GM12878 (cell line): ENCODE results near the gene PRRT3. TPM values are rescaled to one million over a fixed set of nuclear protein-coding genes. Genes with fewer than 3 reads are reported as not detected.
A peak's percentile ranks its signal among the peaks of the same experiment; 100 is the strongest.

Source experiments
- ATAC-seq: fragments of 200-7000 bp; cut with Tn5 transposase; 3 replicates; pipeline ENCODE4 v1.9.1; 2020; ENCODE audit warnings: mild to moderate bottlenecking, moderate library complexity
- BruUV-seq: library from RNA; stranded (reverse); fragments of 400-500 nt; replicated peaks from 2 replicates; lab custom pipeline; 2021; lab: Mats Ljungman, UMichigan
- CTCF ChIA-PET: fragments of 300-600 bp; sonication (Branson Sonifier 250); formaldehyde crosslinking; extraction: SDS; loops from one replicate; lab custom pipeline; 2021; ENCODE audit warnings: inconsistent platforms; lab: Yijun Ruan, JAX
- POLR2A ChIA-PET: fragments of 350-600 bp; formaldehyde crosslinking; extraction: SDS; loops from one replicate; lab custom pipeline; 2021; ENCODE audit warnings: inconsistent platforms; lab: Charles Lee
- RAD21 ChIA-PET: fragments of 300-600 bp; sonication (Branson Sonifier 250); formaldehyde crosslinking; loops from one replicate; lab custom pipeline; 2023; ENCODE audit warnings: antibody characterized with exemption; ENCODE audit not compliant: unreplicated experiment; lab: Charles Lee
- SMC1A ChIA-PET: fragments of 300-600 bp; sonication (Branson Sonifier 250); formaldehyde crosslinking; loops from one replicate; lab custom pipeline; 2023; ENCODE audit not compliant: unreplicated experiment, uncharacterized antibody; lab: Charles Lee
- DNase-seq: peaks from one replicate; pipeline ENCODE4 v3.0.0-alpha.2; 2011; ENCODE audit warnings: low read depth, low spot score
- FAIRE-seq: peaks from 3 replicates; lab custom pipeline; 2011; peaks lifted over from hg19 to GRCh38; lab: Jason Lieb, UNC
- H2AFZ ChIP-seq: 2 replicates; pipeline ENCODE4 v1.6.0; 2011; ENCODE audit warnings: low read depth, low read length, control low read depth; ENCODE audit not compliant: control insufficient read depth
- H3K27ac ChIP-seq: 2 replicates; pipeline ENCODE4 v1.5.1; 2011; ENCODE audit warnings: control low read depth; ENCODE audit not compliant: control insufficient read depth, insufficient read depth
- H3K27me3 ChIP-seq, 2 experiments: replicated peaks in 1 of 2; 2 replicates each; pipeline versions ENCODE4 v1.6.0 to v1.6.1; 2011; ENCODE audit warnings: low read length in 1 of 2; ENCODE audit not compliant: control insufficient read depth in 2 of 2, insufficient read depth in 2 of 2
- H3K36me3 ChIP-seq, 2 experiments: 2 replicates each; pipeline ENCODE4 v1.5.1; 2011; ENCODE audit warnings: low read length in 1 of 2; ENCODE audit not compliant: control insufficient read depth in 2 of 2, insufficient read depth in 2 of 2
- H3K4me1 ChIP-seq: 2 replicates; pipeline ENCODE4 v1.6.1; 2011; ENCODE audit warnings: mild to moderate bottlenecking, low read length, moderate library complexity, mixed read lengths; ENCODE audit not compliant: control insufficient read depth, insufficient read depth
- H3K4me2 ChIP-seq: 2 replicates; pipeline ENCODE4 v1.6.0; 2011; ENCODE audit warnings: control low read depth; ENCODE audit not compliant: control insufficient read depth, insufficient read depth
- H3K4me3 ChIP-seq: fragments of 200-600 bp; sonication (generic); 2 replicates; pipeline ENCODE4 v1.5.1; 2016
- H3K79me2 ChIP-seq: 2 replicates; pipeline ENCODE4 v1.6.0; 2011; ENCODE audit warnings: low read length; ENCODE audit not compliant: control insufficient read depth, insufficient read depth
- H3K9ac ChIP-seq: 2 replicates; pipeline ENCODE4 v1.8.0; 2011; ENCODE audit warnings: low read length, control low read depth, mixed read lengths; ENCODE audit not compliant: control insufficient read depth, insufficient read depth
- H3K9me3 ChIP-seq: replicated peaks from 3 replicates; pipeline ENCODE4 v1.5.1; 2011; ENCODE audit warnings: mild to moderate bottlenecking, low read length; ENCODE audit not compliant: control insufficient read depth, insufficient read depth
- H4K20me1 ChIP-seq: 2 replicates; pipeline ENCODE4 v1.6.0; 2011; ENCODE audit not compliant: control insufficient read depth, insufficient read depth
- CREB1 ChIP-seq: IDR thresholded peaks from 2 replicates; pipeline ENCODE4 v1.6.1; 2012; ENCODE audit warnings: low read depth, mild to moderate bottlenecking, inconsistent platforms
- DPF2 ChIP-seq: fragments of 450-650 bp; IDR thresholded peaks from 2 replicates; pipeline ENCODE4 v1.6.1; 2017; ENCODE audit warnings: mild to moderate bottlenecking
- EED ChIP-seq: sonication (generic); IDR thresholded peaks from 2 replicates; pipeline ENCODE4 v1.6.1; 2016; ENCODE audit warnings: antibody characterized with exemption, low read depth
- HDGF ChIP-seq: fragments of 450-650 bp; IDR thresholded peaks from 2 replicates; pipeline ENCODE4 v1.6.1; 2016; ENCODE audit warnings: antibody characterized with exemption
- KAT2A ChIP-seq: conservative IDR thresholded peaks from 2 replicates; pipeline ENCODE4 v1.6.1; 2011; ENCODE audit warnings: low read depth, low read length; ENCODE audit not compliant: control insufficient read depth
- NFYA ChIP-seq: IDR thresholded peaks from 2 replicates; pipeline ENCODE4 v1.6.1; 2011; ENCODE audit warnings: low read depth, mild to moderate bottlenecking, low read length, improper control_type of control experiment, borderline replicate concordance
- NRF1 ChIP-seq: conservative IDR thresholded peaks from 2 replicates; pipeline ENCODE4 v1.6.1; 2011; ENCODE audit warnings: mild to moderate bottlenecking, low read depth, low read length, improper control_type of control experiment
- POLR2AphosphoS5 ChIP-seq: IDR thresholded peaks from 2 replicates; pipeline ENCODE4 v1.6.1; 2011; ENCODE audit warnings: mild to moderate bottlenecking, low read length, inconsistent platforms
- POU2F2 ChIP-seq: IDR thresholded peaks from 3 replicates; pipeline ENCODE4 v1.6.1; 2011; ENCODE audit warnings: low read depth, mild to moderate bottlenecking, low read length, borderline replicate concordance
- SUPT20H ChIP-seq: IDR thresholded peaks from 2 replicates; pipeline ENCODE4 v1.6.1; 2011; ENCODE audit warnings: low read depth, mild to moderate bottlenecking, low read length, moderate library complexity, borderline replicate concordance; ENCODE audit not compliant: control insufficient read depth
- TAF1 ChIP-seq: IDR thresholded peaks from 2 replicates; pipeline ENCODE4 v1.6.1; 2011; ENCODE audit warnings: mild to moderate bottlenecking, low read depth, low read length, borderline replicate concordance
- ZBED1 ChIP-seq: IDR thresholded peaks from 2 replicates; pipeline ENCODE4 v1.6.1; 2016; ENCODE audit warnings: borderline replicate concordance
- ZZZ3 ChIP-seq: IDR thresholded peaks from 2 replicates; pipeline ENCODE4 v1.6.1; 2011; ENCODE audit warnings: low read depth; ENCODE audit not compliant: control insufficient read depth, insufficient read length
- WGBS: methylation state at CpG from one replicate; pipeline ENCODE4 v1.1.6; 2016; ENCODE audit warnings: low lambda C conversion rate; ENCODE audit not compliant: insufficient replicate concordance, insufficient coverage; ENCODE audit errors: missing lambda C conversion rate; 5-methylcytosine and 5-hydroxymethylcytosine counted together
- in situ Hi-C: fragments of 300-500 bp; cut with MboI; formaldehyde crosslinking; loops from 9 replicates; pipeline ENCODE4 v1.14.3; 2018; ENCODE audit warnings: mixed read lengths
- intact Hi-C: fragments of 100-400 bp; cut with micrococcal nuclease; formaldehyde crosslinking; loops from one replicate; pipeline ENCODE4 v1.14.2; 2022; ENCODE audit not compliant: unreplicated experiment
- polyA plus RNA-seq, 11 experiments: library from polyadenylated mRNA; depleted of rRNA in 4 of 11; unstranded in 6 of 11; stranded (reverse) in 5 of 11; fragments of >200 nt; fragmentation: Nextera tagmentation in 4 of 11; fragmentation: Illumina TruSeq in 1 of 11; extraction: Ambion mirVana in 4 of 11; extraction: Trizol in 1 of 11; gene quantifications; 1 replicate in 1 of 11; 2 replicates in 10 of 11; pipeline versions ENCODE4 v1.2.1 to v1.2.3, GENCODE V29; 2011 to 2016; ENCODE audit warnings: inconsistent platforms in 2 of 11, missing spikeins in 2 of 11, low read depth in 1 of 11
- total RNA-seq, 4 experiments: library from RNA; depleted of rRNA in 3 of 4; stranded (reverse); fragments of >200 nt in 3 of 4; fragmentation: Illumina TruSeq in 1 of 4; extraction: Trizol in 1 of 4; gene quantifications; 2 replicates each; pipeline versions ENCODE4 v1.2.1 to v1.2.3, GENCODE V29; 2013 to 2021
- TF ChIP-seq, protein P1 (sequence below): fragments of 450-650 bp; IDR thresholded peaks from 2 replicates; pipeline ENCODE4 v1.6.1; 2017; ENCODE audit warnings: mild to moderate bottlenecking, moderate library complexity
- TF ChIP-seq, protein P2 (sequence below): IDR thresholded peaks from 2 replicates; pipeline ENCODE4 v1.6.1; 2012; ENCODE audit warnings: low read depth, low read length, improper control_type of control experiment
- TF ChIP-seq, protein P3 (sequence below): fragments of 450-650 bp; IDR thresholded peaks from 2 replicates; pipeline ENCODE4 v1.6.1; 2017; ENCODE audit warnings: mild to moderate bottlenecking

The PRRT3 gene
- total and polyA plus RNA-seq, 10 of the 15 experiments (the other 5 are each of a cell fraction or from before 2014, with no cell fraction given): 0.53 to 18.0 (median 7.1) TPM

DNA sequence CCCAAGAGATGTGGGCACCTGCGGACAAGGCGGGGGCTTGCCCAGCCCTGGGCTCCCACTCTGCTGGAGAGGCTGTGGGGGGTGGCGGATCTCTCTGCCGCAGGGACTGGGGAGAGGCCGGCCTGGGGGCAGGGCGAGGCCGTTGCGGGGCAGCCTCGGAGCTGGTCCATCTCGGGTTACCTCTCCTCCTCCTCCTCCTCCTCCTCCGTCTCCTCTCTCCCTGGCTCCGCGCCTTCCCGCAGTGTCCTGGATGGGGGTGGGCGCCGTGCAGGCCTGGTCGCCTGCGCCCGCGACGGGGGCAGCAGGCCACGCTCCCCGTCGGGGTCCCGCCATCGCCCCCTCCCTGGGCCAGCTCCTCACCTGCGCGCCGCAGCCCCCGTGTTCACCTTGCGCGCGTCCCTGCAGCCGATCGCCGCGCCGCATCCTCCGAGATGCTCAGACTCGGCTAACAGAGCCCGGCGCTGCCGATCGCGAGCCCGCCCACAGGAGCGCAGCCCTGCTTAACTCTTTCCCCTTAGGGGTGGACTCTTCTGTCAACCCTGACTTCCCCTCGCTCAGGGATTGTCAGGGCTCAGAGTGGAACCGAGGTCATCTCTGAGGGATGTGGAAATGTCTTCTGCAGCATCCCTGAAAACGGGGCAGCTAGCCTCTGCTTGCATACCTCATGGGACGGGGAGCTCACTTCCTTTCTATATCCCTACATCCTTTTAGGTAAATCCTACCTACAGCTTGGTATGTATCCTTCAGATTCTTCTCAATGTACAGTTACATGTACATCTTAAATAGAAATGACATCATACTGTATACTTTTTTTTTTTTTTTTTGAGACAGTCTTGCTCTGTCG is at the start of gene PRRT3 (continued):
- TF ChIP-seq TAF1 (no peak), NFYA (no peak), SUPT20H (no peak), ZZZ3 (no peak), HDGF (peak; percentile 70; the same call in 1 of the 2 replicates), ZBED1 (no peak)
- TF ChIP-seq, protein P1, sequence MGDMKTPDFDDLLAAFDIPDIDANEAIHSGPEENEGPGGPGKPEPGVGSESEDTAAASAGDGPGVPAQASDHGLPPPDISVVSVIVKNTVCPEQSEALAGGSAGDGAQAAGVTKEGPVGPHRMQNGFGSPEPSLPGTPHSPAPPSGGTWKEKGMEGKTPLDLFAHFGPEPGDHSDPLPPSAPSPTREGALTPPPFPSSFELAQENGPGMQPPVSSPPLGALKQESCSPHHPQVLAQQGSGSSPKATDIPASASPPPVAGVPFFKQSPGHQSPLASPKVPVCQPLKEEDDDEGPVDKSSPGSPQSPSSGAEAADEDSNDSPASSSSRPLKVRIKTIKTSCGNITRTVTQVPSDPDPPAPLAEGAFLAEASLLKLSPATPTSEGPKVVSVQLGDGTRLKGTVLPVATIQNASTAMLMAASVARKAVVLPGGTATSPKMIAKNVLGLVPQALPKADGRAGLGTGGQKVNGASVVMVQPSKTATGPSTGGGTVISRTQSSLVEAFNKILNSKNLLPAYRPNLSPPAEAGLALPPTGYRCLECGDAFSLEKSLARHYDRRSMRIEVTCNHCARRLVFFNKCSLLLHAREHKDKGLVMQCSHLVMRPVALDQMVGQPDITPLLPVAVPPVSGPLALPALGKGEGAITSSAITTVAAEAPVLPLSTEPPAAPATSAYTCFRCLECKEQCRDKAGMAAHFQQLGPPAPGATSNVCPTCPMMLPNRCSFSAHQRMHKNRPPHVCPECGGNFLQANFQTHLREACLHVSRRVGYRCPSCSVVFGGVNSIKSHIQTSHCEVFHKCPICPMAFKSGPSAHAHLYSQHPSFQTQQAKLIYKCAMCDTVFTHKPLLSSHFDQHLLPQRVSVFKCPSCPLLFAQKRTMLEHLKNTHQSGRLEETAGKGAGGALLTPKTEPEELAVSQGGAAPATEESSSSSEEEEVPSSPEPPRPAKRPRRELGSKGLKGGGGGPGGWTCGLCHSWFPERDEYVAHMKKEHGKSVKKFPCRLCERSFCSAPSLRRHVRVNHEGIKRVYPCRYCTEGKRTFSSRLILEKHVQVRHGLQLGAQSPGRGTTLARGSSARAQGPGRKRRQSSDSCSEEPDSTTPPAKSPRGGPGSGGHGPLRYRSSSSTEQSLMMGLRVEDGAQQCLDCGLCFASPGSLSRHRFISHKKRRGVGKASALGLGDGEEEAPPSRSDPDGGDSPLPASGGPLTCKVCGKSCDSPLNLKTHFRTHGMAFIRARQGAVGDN: no peak

DNA sequence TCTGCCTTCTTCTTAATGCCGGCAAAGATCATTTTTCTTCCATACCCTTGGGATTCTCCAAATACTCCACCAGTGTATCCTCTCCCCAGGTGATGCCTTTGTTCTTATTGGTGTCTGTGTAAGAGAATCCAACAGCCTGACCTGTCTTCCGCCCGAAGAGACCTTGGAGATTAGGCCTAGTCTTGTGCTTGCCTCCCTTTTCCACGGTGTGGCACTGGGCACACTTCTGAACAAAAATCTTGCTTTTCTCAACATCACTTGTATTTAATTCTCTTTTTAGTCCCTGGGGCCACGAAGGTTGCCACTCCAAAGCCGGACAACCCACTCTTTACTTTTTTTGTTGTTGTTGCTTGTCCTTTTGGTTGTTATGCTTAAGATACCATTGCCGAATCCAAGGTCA is 48.5 kb upstream of the PRRT3 start:
- DNase-seq: no peak
- no peak for FAIRE-seq
- Histone ChIP-seq H4K20me1 (no peaks in the 10 kb centered on the region), H3K36me3 (peaks cover 3 to 11% of the 10 kb centered on the region in 2 experiments; a peak in 3 of 4 replicates), H3K4me3 (no peak overlapping the region), H3K27me3 (no peaks in the 10 kb centered on the region), H3K4me2 (no peak overlapping the region), H3K27ac (no peak overlapping the region), H3K4me1 (no peaks in the 10 kb centered on the region), H3K9ac (no peak overlapping the region), H3K9me3 (no peaks in the 10 kb centered on the region), H3K79me2 (no peaks in the 10 kb centered on the region), H2AFZ (no peak overlapping the region)
- ChIA-PET SMC1A (no interaction called here), RAD21 (no interaction called here), POLR2A (interaction anchor here (0.6 to 1.2 kb wide), 2 partner anchors 10 to 512 kb away, joined by 3 to 4 read pairs; no protein-coding TSS in a partner anchor), CTCF (interaction anchor here (1.0 kb wide), 1 partner anchor 18 kb away, joined by 3 read pairs; no protein-coding TSS in a partner anchor)
- WGBS: 99% methylated on average over 7 of the region's 7 CpGs
- ATAC-seq: no peak
- in situ Hi-C loops: no loop called here
- intact Hi-C loops: no loop called here
- no TSS peak for BruUV-seq
- TF ChIP-seq POLR2AphosphoS5 (no peak), DPF2 (no peak), NRF1 (no peak), EED (no peak), KAT2A (no peak), CREB1 (no peak), POU2F2 (no peak)
- TF ChIP-seq, protein P2, sequence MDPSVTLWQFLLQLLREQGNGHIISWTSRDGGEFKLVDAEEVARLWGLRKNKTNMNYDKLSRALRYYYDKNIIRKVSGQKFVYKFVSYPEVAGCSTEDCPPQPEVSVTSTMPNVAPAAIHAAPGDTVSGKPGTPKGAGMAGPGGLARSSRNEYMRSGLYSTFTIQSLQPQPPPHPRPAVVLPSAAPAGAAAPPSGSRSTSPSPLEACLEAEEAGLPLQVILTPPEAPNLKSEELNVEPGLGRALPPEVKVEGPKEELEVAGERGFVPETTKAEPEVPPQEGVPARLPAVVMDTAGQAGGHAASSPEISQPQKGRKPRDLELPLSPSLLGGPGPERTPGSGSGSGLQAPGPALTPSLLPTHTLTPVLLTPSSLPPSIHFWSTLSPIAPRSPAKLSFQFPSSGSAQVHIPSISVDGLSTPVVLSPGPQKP: no peak
- TF ChIP-seq, protein P3, sequence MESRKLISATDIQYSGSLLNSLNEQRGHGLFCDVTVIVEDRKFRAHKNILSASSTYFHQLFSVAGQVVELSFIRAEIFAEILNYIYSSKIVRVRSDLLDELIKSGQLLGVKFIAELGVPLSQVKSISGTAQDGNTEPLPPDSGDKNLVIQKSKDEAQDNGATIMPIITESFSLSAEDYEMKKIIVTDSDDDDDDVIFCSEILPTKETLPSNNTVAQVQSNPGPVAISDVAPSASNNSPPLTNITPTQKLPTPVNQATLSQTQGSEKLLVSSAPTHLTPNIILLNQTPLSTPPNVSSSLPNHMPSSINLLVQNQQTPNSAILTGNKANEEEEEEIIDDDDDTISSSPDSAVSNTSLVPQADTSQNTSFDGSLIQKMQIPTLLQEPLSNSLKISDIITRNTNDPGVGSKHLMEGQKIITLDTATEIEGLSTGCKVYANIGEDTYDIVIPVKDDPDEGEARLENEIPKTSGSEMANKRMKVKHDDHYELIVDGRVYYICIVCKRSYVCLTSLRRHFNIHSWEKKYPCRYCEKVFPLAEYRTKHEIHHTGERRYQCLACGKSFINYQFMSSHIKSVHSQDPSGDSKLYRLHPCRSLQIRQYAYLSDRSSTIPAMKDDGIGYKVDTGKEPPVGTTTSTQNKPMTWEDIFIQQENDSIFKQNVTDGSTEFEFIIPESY: no peak
